Activated CD4-positive, alpha-beta memory T cell treated with anti-CD3 and anti-CD28 coated beads for 36 hours (primary cell): ENCODE measurements around the gene FBXL19. TPM values are rescaled to one million over a fixed set of nuclear protein-coding genes. Genes with fewer than 3 reads are reported as not detected.

ENCODE experiments used
- CTCF ChIA-PET: fragments of 350-600 bp; sonication (Branson Sonifier 250); formaldehyde crosslinking; loops from one replicate; lab custom pipeline; 2021; ENCODE audit warnings: antibody characterized with exemption, inconsistent platforms; lab: Charles Lee
- POLR2A ChIA-PET: fragments of 350-600 bp; sonication (Branson Sonifier 250); formaldehyde crosslinking; loops from one replicate; lab custom pipeline; 2021; ENCODE audit warnings: antibody characterized with exemption; lab: Charles Lee
- DNase-seq: peaks from one replicate; pipeline ENCODE4 v3.0.0-alpha.2; 2020
- H3K27ac Mint-ChIP-seq: one replicate; pipeline ENCODE4 v1.8.0; 2021; ENCODE audit warnings: mixed read lengths
- H3K27me3 Mint-ChIP-seq: one replicate; pipeline ENCODE4 v1.8.0; 2021; ENCODE audit warnings: mixed read lengths
- H3K36me3 Mint-ChIP-seq: one replicate; pipeline ENCODE4 v1.8.0; 2021; ENCODE audit warnings: mixed read lengths
- H3K4me1 Mint-ChIP-seq: one replicate; pipeline ENCODE4 v1.8.0; 2021; ENCODE audit warnings: low read depth, mixed read lengths
- H3K4me3 Mint-ChIP-seq: one replicate; pipeline ENCODE4 v1.8.0; 2021; ENCODE audit warnings: mild to moderate bottlenecking, mixed read lengths
- H3K9me3 Mint-ChIP-seq: one replicate; pipeline ENCODE4 v1.8.0; 2021; ENCODE audit warnings: mixed read lengths
- intact Hi-C: fragments of 100-400 bp; cut with micrococcal nuclease; formaldehyde crosslinking; loops from one replicate; pipeline ENCODE4 v1.15.1; 2023
- total RNA-seq, 2 experiments: library from RNA; stranded (reverse); gene quantifications; one replicate each; pipeline ENCODE4 v1.2.3, GENCODE V29; 2021

Gene FBXL19
- total RNA-seq, 2 experiments from 2014 or later: 21.0 to 22.2 TPM

DNA sequence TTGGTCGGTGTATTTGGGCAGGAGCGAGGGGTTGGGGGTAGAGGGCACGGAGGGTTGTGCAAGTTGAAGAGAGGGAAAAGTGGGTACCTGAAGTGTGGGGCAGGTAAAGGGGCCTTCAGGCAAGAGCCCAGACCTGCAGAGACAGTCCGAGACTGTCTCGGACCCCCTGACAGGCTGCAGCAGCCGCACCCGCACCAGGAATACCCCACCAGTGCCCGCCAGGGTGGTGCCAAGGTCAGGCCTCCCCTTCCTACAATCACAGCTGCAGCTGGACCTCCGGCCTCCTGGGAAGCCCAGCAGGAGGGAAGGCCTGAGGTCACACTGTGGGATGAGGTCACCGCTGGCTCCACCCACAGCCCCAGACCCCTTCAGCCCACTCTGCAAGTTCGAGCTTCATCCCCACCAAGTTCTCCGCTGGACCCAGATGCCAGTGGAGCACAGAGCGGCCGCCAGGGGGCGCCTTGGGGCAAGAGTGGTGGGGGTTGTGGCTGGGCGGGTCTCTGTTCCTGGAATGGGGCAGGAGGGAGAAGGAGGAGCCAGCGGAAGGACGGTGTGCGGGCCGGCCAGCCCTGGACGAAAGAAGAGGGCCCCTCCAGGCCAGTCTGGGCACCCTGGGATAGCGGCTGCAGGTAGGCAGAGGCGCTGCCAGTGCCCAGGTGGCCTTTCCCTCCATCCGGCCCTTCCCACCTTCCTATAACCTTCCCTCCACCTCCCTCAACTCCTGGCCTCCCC lies 61.5 kb downstream of the FBXL19 start, which contains the start of gene HSD3B7:
TSS of gene HSD3B7 (plus strand) at position 539 of the 732 bp plus-strand sequence. CDS start 452 bp downstream, outside the sequence.
- intact Hi-C loops: loop anchor here (2.0 to 10.0 kb wide), 2 partner anchors 110 to 460 kb away; partner anchors contain the start of genes VKORC1 and ZNF843
- POLR2A ChIA-PET: no interaction called here
- no peaks in the 10 kb centered on the region for H3K27me3 Mint-ChIP-seq
- H3K4me1 Mint-ChIP-seq: no peaks in the 10 kb centered on the region
- H3K9me3 Mint-ChIP-seq: no peaks in the 10 kb centered on the region
- H3K27ac Mint-ChIP-seq: no peak within 1 kb of the TSS
- H3K36me3 Mint-ChIP-seq: peaks cover 11% of the 10 kb centered on the region
- peak; percentile 88 for DNase-seq
- CTCF ChIA-PET: interaction anchor here (0.7 to 3.8 kb wide), 33 partner anchors 8 to 883 kb away, joined by 3 to 37 read pairs (median 5); partner anchors contain the start of genes KAT8, STX4, VKORC1 and ZNF646
- no peak within 1 kb of the TSS for H3K4me3 Mint-ChIP-seq

DNA sequence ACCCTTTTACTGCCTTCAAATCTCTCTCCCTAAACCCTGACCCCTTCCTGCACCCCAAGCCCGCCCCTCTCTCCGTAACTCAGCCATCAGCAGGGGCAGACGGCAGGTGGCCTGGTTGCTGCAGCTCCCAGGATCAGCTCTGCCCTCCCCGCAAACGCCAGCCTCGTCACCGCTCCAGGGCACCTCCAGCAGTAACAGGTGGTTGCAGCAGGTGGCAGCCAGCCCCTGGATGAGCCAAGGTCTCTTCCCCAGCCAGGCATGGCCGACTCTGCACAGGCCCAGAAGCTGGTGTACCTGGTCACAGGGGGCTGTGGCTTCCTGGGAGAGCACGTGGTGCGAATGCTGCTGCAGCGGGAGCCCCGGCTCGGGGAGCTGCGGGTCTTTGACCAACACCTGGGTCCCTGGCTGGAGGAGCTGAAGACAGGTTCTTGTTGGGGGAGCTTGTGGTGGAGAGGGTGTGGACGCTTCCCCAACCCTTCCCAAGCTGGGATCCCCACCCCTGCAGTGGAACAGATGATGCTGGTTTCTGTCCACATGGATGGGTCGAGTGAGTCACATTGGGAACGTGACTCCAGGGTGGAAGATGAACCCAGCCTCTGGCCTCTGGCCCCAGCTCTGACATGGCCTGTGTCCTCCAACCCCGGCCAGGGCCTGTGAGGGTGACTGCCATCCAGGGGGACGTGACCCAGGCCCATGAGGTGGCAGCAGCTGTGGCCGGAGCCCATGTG lies 62.2 kb downstream of the FBXL19 start:
- Mint-ChIP-seq H3K27ac (no peak overlapping the region), H3K4me3 (no peak overlapping the region)

DNA sequence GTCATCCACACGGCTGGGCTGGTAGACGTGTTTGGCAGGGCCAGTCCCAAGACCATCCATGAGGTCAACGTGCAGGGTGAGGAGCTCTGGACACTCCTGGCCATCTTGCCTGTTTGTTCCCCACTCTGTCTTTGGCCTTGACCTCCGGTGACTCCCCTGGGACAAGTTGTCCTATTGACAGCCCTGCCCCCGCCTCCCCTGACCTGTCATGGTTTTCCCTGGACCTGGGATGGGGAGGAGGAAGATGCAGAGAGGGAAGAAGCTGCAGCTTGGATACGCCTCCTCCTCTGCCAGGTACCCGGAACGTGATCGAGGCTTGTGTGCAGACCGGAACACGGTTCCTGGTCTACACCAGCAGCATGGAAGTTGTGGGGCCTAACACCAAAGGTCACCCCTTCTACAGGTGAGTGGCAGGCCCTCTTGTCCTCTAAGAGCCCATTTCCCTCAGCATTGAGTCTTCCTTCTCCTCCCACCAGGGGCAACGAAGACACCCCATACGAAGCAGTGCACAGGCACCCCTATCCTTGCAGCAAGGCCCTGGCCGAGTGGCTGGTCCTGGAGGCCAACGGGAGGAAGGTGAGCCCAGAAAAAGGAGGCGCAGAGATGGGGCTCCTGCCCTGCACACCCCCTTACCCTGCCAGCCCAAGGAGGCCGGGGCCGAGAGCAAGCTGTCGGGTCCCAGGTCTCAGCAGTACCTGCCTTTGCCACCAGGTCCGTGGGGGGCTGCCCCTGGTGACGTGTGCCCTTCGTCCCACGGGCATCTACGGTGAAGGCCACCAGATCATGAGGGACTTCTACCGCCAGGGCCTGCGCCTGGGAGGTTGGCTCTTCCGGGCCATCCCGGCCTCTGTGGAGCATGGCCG lies 63.0 kb downstream of the FBXL19 start:
- intact Hi-C loops: loop anchor here (10.0 kb wide), 1 partner anchor 458 kb away; the partner anchor contains the start of gene ZNF843
- DNase-seq: no peak
- no peak overlapping the region for H3K4me3 Mint-ChIP-seq
- CTCF ChIA-PET: interaction anchor here (1.2 to 3.8 kb wide), 13 partner anchors 12 to 882 kb away, joined by 3 to 37 read pairs (median 7); partner anchors contain the start of genes VKORC1, ZNF646, ZNF668 and ZNF843
- peaks cover 4% of the 10 kb centered on the region for H3K36me3 Mint-ChIP-seq
- H3K9me3 Mint-ChIP-seq: no peaks in the 10 kb centered on the region
- no peak overlapping the region for H3K27ac Mint-ChIP-seq
- H3K4me1 Mint-ChIP-seq: no peaks in the 10 kb centered on the region
- H3K27me3 Mint-ChIP-seq: no peaks in the 10 kb centered on the region
- POLR2A ChIA-PET: no interaction called here

More for the DNA sequence above, 62.2 kb downstream of the FBXL19 start:
- no peaks in the 10 kb centered on the region for H3K27me3 Mint-ChIP-seq
- peak; percentile 24 for DNase-seq
- ChIA-PET POLR2A (no interaction called here), CTCF (interaction anchor here (0.7 to 3.8 kb wide), 25 partner anchors 10 to 882 kb away, joined by 3 to 37 read pairs (median 5); partner anchors contain the start of genes KAT8, STX4, VKORC1 and ZNF646)
- H3K36me3 Mint-ChIP-seq: peaks cover 6% of the 10 kb centered on the region
- no peaks in the 10 kb centered on the region for H3K9me3 Mint-ChIP-seq
- H3K4me1 Mint-ChIP-seq: no peaks in the 10 kb centered on the region
- intact Hi-C loops: loop anchor here (2.0 to 10.0 kb wide), 2 partner anchors 109 to 459 kb away; partner anchors contain the start of genes VKORC1 and ZNF843

DNA sequence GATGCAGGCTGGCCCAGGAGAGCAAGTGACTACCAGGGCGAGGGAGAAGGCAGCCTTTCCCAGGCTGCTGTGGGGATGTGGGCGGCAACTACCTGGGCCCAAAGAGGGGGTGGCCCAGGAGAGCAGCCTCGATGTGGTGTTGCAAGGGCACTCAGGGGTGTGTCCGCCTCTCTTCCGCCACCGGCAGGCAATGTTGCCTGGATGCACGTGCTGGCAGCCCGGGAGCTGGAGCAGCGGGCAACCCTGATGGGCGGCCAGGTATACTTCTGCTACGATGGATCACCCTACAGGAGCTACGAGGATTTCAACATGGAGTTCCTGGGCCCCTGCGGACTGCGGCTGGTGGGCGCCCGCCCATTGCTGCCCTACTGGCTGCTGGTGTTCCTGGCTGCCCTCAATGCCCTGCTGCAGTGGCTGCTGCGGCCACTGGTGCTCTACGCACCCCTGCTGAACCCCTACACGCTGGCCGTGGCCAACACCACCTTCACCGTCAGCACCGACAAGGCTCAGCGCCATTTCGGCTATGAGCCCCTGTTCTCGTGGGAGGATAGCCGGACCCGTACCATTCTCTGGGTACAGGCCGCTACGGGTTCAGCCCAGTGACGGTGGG lies 64.3 kb downstream of the FBXL19 start:
- DNase-seq: no peak
- intact Hi-C loops: loop anchor here (10.0 kb wide), 1 partner anchor 457 kb away; the partner anchor contains the start of gene ZNF843
- Mint-ChIP-seq H3K9me3 (no peaks in the 10 kb centered on the region), H3K27me3 (no peaks in the 10 kb centered on the region), H3K4me1 (no peaks in the 10 kb centered on the region), H3K36me3 (peaks cover 2% of the 10 kb centered on the region), H3K27ac (no peak overlapping the region), H3K4me3 (no peak overlapping the region)
- CTCF ChIA-PET: no interaction called here
- POLR2A ChIA-PET: no interaction called here

DNA sequence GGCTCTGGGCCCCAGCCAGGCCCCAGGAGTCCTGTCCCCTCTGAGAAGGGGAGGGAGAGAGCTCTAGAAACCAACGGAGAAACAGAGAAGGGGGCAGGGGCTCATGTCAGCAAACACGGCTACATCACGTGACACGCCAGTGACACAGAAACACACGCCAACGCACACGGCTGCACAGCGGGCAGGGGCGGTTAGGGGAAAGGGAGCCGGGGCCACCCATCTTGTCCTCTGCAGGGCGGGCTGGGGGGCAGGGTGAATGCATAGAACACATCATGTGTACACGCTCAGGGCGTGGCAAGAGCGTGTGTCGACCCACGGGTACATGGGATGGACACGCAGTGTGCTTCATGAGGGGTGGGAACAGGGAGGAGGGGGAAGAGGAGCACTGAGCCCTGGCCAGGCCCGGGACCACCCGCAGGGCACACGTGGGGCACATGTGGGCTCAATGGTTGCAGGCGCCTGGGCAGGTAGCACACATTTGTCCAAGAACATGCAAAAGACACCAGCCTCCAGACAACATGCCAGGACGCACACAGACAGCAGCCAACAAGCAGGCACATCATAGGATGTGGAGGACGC lies 66.2 kb downstream of the FBXL19 start:
- Mint-ChIP-seq H3K36me3 (no peaks in the 10 kb centered on the region), H3K4me1 (peaks cover 3% of the 10 kb centered on the region), H3K27me3 (peaks cover under 1% of the 10 kb centered on the region), H3K27ac (no peak overlapping the region), H3K9me3 (no peaks in the 10 kb centered on the region), H3K4me3 (no peak overlapping the region)
- ChIA-PET POLR2A (no interaction called here), CTCF (no interaction called here)
- no peak for DNase-seq
- intact Hi-C loops: loop anchor here (10.0 kb wide), 2 partner anchors 455 to 875 kb away; partner anchors contain the start of gene ZNF843

DNA sequence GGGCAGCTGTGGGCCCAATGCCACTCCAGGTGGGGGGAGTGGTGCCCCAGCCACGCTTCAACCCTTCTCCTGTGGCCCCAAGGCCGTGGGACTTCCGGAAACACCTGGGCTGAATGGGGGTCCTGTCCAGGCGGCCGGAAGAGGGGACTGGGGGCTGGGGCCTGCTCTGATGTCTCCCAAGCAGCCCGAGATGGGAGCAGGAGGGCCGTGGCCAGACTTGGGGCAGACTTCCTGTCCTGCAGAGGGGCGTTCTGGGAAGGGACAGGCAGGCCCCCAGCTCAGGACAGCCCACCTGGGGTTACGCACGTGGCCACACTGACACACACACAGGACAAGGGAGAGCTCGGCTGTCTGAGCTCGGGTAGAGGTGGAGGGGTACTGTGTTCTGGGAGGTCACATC lies 66.7 kb downstream of the FBXL19 start:
- Mint-ChIP-seq H3K4me1 (peaks cover 5% of the 10 kb centered on the region), H3K36me3 (no peaks in the 10 kb centered on the region), H3K4me3 (no peak overlapping the region), H3K27me3 (peaks cover 1% of the 10 kb centered on the region), H3K9me3 (no peaks in the 10 kb centered on the region), H3K27ac (no peak overlapping the region)
- POLR2A ChIA-PET: no interaction called here
- CTCF ChIA-PET: no interaction called here
- intact Hi-C loops: loop anchor here (10.0 kb wide), 1 partner anchor 875 kb away; no protein-coding TSS in a partner anchor
- DNase-seq: no peak

DNA sequence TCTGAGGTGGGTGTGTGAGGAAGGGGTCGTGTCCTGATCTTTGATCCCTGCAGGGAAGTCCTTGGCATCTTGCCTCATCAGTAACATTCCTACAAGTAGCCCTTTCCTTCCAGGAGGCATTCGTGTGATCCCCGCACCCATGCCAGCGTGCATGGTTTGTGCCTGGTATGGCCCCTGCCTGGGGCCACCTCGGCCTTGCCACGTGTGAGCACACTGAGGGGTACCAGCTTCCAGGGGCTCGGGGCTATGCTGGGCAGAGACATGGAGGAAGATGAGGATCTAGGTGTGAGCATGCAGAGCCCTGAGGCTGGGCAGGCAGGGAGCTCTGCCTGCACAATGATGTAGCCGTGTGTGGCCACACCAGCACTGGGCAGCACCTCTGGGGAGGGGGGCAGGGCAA lies 67.7 kb downstream of the FBXL19 start:
- Mint-ChIP-seq H3K27me3 (peaks cover 1% of the 10 kb centered on the region), H3K9me3 (no peaks in the 10 kb centered on the region), H3K4me1 (peaks cover 5% of the 10 kb centered on the region), H3K36me3 (no peaks in the 10 kb centered on the region), H3K27ac (no peak overlapping the region), H3K4me3 (no peak overlapping the region)
- POLR2A ChIA-PET: interaction anchor here (0.6 kb wide), 1 partner anchor 107 kb away, joined by 3 read pairs; no protein-coding TSS in a partner anchor
- CTCF ChIA-PET: no interaction called here
- no peak for DNase-seq
- intact Hi-C loops: loop anchor here (10.0 kb wide), 1 partner anchor 874 kb away; no protein-coding TSS in a partner anchor

DNA sequence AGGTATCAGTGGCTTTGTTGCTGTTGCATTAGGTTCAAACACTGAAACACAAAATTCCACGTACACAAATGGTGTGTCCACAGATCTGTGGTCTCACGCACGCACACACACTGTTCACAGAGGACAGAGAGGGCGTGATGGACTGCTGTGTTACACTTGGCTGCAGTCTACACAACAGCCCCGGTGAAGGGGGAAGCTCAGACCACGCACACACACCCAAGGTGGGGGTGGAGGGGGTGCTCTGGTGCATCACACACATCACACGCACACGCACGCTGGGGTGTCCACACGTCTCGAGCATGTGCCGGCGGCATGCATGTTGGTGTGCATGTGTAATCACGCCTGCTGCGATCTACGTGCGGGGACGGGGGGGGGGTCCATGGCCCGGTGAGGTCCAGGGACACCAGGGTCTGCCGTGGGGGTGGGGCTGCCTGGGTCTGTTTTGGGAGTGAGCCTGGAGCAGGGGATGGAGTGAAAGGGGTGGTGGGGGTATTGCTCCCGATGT lies 69.0 kb downstream of the FBXL19 start:
- Mint-ChIP-seq H3K27me3 (peaks cover 1% of the 10 kb centered on the region), H3K36me3 (no peaks in the 10 kb centered on the region), H3K27ac (no peak overlapping the region), H3K4me3 (no peak overlapping the region), H3K4me1 (peaks cover 12% of the 10 kb centered on the region), H3K9me3 (no peaks in the 10 kb centered on the region)
- POLR2A ChIA-PET: no interaction called here
- DNase-seq: no peak
- CTCF ChIA-PET: no interaction called here
- intact Hi-C loops: loop anchor here (10.0 kb wide), 1 partner anchor 872 kb away; no protein-coding TSS in a partner anchor

DNA sequence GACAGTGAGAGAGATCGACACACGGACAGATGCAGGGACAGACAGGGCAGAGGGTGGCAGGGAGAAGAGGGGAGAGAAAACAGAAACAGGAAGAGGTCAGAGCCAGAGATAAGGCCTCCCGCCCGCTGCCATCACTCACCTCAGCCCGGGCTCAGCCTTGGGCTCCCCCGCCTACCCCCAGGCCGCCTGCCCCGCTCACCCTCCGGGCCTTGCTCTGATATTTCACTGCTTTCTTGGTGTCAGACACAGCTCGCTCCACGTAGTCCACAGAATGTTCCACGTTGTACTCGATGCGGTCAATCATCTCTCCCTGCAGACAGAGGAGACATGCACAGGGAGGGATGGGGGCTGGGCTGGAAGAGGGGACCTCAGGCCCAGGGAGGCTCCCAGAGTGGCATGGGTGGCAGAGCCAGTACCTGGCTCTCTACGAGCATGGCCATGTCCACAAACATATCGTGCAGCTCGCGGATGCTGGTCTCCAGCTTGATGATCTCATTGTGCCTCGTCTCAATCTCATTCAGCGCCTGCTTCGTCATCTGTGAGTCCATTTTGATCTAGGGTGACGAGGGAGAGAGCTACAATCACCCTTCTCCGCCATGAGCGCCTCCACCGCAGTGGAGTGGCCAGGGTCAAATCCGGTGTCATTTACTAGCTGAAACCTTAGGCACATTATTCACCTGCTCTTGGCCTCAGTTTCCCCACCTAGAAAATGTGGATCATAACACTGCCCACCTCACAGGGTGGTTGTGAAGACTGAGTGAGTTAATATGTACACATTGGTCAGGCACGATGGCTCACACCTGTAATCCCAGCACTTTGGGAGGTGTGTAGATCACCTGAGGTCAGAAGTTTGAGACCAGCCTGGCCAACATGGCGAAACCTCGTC lies 69.8 kb downstream of the FBXL19 start:
- H3K9me3 Mint-ChIP-seq: no peaks in the 10 kb centered on the region
- POLR2A ChIA-PET: no interaction called here
- no peak overlapping the region for H3K27ac Mint-ChIP-seq
- peaks cover 1% of the 10 kb centered on the region for H3K27me3 Mint-ChIP-seq
- H3K4me1 Mint-ChIP-seq: peaks cover 12% of the 10 kb centered on the region
- intact Hi-C loops: loop anchor here (10.0 kb wide), 1 partner anchor 872 kb away; no protein-coding TSS in a partner anchor
- no peak overlapping the region for H3K4me3 Mint-ChIP-seq
- H3K36me3 Mint-ChIP-seq: no peaks in the 10 kb centered on the region
- no peak for DNase-seq
- CTCF ChIA-PET: interaction anchor here (0.7 to 1.2 kb wide), 3 partner anchors 8 to 149 kb away, joined by 3 to 6 read pairs (median 3); partner anchors contain the start of gene HSD3B7

DNA sequence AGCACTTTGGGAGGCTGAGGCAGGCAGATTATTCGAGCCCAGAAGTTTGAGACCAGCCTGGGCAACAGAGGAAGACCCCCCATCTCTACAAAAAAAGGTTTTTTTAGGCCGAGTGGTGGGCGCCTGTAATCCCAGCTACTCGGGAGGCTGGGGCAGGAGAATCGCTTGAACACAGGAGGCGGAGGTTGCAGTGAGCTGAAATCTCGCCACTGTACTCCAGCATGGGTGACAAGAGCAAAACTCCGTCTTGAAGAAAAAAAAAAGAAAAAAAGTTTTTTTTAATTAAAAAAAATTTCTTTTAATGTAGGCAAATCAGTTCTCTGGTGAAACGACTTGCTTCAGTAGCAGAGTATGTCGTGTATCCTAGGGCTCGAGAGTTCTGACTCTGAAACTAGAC lies 72.6 kb downstream of the FBXL19 start:
- Mint-ChIP-seq H3K4me1 (peaks cover 12% of the 10 kb centered on the region), H3K27ac (no peak overlapping the region), H3K9me3 (no peaks in the 10 kb centered on the region), H3K4me3 (peak overlapping the region; percentile 30), H3K36me3 (no peaks in the 10 kb centered on the region), H3K27me3 (peaks cover 1% of the 10 kb centered on the region)
- intact Hi-C loops: loop anchor here (5.0 to 10.0 kb wide), 3 partner anchors 39 to 869 kb away; partner anchors contain the start of gene SETD1A
- DNase-seq: no peak
- POLR2A ChIA-PET: no interaction called here
- CTCF ChIA-PET: interaction anchor here (1.8 kb wide), 1 partner anchor 146 kb away, joined by 7 read pairs; no protein-coding TSS in a partner anchor
